GM21423 (cell line): Measurements from ENCODE around the gene SLC22A5.

Experiments used
- ATAC-seq: cut with Tn5 transposase; IDR thresholded peaks from one replicate; pipeline ENCODE4 v1.9.1; 2021; ENCODE audit warnings: mild to moderate bottlenecking, moderate library complexity; ENCODE audit not compliant: unreplicated experiment

The SLC22A5 gene

DNA sequence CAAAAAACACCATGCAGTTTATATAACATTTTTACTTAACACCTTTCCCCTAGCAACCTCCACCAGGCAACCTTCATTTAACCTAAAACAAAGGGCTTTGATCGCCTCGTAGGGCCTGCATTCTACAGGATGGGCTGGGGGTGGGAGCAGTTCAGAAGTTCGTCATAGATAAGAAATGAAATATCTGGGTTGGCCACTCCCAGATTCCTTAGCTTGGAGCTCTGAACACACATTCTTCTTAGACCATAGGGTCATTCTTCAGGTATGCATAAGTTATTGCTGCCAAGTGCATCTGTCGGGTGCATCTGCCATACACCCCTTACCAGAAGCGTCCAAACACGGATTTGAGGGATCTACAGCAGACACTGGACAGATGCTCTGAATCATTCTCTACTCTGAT is 4.3 kb upstream of the SLC22A5 start:
- no peak for ATAC-seq

DNA sequence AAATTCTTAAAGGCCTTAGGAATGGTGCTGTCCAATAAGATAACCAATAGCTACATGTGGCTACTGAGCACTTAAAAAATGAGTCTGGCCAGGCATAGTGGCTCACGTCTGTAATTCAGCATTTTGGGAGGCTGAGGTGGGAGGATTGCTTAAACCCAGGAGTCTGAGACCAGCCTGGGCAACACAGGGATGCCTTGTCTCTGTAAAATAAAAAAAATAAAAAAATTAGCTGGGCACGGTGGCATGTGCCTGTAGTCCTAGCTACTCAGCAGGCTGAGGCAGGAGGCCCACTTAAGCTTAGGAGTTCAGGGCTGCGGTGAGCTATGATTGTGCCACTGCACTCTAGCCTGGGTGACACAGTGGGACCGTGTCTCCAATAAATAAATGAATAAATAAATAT is 1.3 kb upstream of the SLC22A5 start:
- ATAC-seq, result no peak

DNA sequence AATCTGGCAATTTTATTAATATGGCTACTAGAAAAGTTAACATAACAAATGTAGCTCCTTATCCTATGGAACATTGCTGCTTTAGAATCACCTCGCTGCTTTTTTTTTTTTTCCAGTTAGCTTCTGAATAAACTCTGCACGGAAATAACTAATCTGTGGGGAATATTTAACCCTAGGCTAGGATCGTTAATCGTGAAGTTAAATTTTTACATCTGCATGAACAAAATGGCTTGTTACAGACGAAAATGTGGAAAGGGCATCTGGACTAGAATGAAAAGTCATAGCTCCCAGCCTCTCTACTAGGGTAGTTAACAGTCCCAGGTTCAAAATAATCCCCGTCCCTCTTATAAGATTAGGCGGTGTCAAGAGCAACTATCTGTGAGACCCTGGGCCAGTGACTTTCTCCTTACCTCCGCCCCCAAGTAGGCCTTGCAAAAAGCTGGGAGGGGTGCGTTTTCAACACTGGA is 470 bp upstream of the SLC22A5 start:
- no peak for ATAC-seq

DNA sequence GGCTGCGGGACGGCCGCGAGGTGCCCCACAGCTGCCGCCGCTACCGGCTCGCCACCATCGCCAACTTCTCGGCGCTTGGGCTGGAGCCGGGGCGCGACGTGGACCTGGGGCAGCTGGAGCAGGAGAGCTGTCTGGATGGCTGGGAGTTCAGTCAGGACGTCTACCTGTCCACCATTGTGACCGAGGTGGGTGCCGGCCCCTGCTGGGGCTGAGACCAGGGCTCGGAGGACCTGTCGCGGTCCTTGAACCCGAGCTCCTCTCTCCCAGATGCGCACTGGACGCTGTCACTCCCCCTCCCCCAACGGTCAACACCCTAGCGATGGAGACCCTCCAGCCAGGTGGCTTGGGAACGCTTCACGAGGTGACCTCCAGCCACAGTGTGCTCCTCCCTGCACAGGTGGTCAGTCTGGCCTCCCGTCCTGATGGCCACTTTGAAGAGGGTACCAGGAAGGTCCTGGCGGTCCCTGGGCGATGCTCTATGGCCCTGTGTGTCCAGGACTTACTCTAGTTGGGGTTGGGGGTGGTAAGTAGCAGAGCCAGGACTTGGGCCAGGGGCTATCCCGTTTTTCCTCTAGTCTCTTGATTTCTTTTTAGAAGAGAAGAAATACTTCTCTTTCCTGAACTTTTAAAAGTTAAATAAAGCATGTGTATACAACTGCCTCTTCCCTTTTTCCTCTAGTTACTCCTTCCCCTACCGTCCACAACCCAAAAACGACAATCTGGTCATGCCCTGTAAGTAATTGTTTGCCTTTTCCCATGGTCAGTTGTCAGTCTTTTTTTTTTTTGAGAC is 866 bp downstream of the SLC22A5 start:
- no peak for ATAC-seq

DNA sequence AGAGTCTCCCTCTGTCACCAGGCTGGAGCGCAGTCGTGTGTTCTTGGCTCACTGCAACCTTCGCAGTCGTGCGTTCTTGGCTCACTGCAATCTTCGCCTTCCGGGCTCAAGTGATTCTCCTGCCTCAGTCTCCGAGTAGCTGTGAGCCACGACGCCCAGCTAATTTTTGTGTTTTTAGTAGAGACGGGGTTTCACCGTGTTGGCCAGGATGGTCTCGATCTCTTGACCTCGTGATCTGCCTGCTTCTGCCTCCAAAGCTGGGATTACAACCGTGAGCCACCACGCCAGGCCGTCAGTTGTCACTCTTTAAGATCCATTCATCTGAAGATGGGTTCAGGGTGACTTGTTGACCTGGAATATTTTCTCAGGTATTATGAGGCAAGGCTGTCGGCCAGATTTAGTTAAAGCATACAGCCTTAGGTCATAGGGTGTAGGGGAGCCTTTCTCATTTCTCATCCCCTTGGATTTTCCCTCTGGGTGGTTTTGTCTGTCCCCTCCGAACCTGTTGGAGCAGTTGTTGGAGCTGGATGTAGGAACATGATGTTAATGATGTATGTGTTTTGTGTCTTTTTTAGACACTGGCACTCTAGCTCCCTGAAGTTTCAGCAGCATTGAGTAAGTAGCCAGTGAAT is 1.6 kb downstream of the SLC22A5 start:
- ATAC-seq, result no peak

DNA sequence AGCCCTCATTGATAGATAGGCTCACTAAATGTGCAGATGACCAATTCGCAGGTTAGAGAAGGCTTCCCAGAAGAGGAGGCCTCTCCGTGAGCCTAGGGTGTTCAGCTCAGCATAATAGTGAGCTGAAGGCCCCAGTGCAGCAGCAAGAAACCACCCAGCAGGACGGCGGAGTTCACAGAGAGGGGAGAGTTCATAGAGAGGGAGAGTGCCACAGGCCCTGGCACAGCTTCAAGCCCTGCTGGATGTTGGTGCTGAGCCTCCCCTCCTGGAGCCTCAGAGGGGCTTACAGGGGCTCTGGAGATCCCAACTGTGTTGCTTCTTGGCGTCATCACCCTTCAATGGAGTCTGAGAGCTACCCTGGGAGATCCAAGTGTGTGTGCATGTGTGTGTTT is 2.1 kb downstream of the SLC22A5 start:
- no peak for ATAC-seq

DNA sequence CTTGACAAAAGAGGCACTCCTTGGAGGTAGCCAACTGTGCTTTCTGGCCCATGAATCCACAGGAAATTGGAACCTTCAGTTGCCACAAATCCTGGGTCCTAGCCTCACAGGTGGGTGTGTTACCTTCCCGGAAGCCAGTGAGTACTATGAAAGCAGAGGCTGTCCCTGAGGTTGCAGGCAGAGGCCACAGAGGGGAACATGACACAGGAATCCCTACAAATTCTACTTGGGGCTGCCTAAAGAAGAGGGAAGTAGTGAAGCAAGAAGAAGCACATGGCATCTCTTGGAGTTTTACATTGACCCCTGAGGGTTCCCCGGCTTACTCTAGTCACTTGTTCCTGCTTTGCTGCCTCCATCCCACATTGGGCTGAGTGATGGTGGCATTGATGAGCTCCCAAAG is 2.6 kb downstream of the SLC22A5 start:
- ATAC-seq, result no peak

DNA sequence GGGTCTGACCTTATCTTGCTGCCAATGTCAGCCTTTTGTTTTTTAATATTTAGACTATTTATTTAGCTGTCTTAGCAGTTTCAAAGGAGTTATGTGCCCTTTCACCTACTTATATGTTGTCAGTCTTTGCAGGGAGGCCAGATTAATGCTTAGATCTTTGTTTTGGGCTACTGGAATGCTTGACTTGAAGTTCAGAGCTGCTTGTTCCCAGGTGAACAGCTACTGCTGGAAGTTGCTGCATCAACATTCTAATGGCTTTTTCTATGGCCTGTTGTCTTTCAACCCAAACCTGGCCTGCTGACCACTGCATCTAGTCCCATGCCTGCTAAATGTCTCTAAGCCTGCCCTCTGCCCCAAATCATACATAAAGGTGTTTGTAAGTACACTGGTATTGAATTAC is 3.0 kb downstream of the SLC22A5 start:
- ATAC-seq, result no peak

DNA sequence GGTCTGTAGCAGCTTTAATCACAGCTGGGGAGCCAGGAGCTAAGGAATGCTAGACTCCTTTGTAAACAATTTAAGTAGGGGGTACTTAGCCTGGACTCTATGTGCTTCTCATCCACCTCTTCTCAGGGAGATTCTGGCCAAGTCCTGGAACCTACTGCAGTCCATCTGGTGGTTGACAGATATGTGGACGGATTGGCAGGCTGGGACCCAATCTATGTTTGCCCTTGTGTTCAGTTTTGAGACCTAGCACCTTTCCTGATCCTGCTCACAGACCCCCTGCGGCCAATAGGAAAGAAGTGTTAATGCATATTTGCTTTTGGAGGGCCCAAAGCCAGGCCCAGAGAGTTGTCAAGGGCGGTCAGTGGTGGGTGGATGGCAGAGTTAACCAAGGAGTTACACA is 6.4 kb downstream of the SLC22A5 start:
- ATAC-seq, result no peak

DNA sequence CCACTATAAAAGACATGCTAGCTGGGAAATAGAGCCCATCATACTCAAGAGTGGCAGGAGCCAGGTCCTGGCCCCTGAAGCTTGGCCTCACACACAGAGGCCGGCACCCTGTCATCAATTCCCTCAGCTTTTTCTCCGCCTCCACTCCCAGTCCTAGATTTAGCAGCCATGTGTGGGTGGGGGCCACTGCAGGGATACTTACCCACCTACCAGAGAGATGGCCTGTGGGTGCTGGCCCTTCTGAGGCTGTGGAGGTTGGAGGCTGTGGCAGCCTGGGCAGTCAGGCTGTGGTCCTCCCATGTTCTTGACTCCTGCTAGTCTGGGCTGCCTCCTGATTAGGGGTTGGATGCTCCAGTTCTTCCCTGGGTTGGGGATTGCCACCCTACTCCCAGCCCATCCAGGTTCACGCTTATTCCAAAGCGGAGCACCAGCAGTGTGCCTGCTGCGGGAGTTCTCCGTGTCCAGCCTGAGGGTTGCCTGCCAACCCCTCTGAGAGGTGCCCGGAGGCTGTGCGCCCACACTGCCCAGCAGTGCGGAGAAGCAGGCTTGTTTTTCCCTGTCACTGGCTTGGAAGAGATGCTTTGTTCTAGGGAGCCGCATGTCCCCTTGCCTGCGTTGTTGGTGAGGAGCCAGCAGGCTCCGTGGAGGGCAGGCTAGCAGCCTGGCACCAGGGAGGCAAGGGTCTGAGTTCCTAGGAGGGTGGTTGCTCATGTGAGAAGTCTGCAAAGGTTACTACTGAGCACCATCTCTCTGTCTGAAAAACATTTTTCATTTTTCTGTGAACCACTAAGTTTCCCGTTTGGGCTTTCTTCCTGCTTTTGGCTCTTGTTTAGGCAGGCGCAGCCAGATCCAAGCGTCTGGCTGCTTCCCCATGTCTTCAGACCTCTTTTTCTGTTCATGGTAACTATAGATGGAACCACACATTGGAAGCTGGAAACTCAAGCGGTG is 7.5 kb downstream of the SLC22A5 start:
- ATAC-seq, result no peak

DNA sequence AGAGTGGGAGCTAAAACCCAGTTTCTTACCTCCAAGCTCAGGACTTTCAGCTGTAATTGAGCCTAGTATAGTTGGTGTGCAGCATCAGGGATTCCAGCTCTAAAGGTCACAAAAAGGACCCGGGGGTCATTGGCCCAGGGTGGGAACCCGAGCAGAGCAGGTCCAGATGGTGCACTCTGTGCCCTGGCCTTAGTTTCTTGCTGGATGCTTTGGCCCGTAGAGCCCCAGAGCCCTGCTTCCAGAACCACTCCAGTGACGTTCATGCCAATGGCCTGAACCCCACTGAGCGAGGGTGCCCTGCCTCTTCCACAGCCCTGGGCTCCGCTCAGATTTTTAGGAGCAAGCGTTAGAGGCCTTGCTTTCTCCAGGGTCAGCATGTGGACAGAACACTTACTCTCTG is 8.2 kb downstream of the SLC22A5 start:
- ATAC-seq, result no peak

DNA sequence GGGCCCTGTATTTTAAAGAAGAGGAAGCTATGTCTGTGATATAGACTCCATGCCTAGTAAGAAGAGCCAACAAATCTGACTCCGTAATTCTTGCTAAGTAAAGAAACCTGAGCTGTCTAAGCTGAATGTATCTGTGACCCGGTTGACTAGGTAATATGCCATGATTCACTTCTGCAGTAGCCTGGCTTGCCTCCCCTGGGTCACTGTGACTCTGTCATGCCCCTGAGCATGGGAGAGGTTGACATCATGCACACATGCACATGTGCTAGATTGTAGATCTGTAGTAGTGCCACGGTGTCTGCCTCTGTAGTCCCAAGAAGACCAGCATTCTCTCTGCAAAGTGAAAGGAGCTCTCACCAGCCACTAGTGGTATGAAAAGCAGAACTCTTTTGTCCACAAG is 9.1 kb downstream of the SLC22A5 start:
- no peak for ATAC-seq

DNA sequence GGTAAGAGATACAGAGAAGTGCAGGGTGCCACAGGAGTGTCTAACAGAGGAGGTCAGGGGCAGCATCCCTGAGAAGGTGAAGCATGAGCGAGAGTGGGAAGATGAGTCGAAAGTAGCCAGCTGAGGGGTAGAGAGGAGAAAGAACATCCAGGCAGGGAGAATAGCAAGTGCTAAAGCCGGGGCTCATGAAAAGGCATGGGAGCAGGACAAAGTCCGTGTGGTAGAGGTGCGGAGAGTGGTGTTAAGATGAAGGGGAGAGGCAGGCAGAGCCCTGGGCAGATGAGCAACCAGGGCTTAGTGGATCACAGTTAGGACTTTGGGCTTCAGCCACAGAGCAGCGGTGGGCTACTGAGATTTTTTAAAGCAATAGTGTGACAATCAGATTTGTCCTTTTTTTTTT is 10.5 kb downstream of the SLC22A5 start:
- ATAC-seq, result no peak

DNA sequence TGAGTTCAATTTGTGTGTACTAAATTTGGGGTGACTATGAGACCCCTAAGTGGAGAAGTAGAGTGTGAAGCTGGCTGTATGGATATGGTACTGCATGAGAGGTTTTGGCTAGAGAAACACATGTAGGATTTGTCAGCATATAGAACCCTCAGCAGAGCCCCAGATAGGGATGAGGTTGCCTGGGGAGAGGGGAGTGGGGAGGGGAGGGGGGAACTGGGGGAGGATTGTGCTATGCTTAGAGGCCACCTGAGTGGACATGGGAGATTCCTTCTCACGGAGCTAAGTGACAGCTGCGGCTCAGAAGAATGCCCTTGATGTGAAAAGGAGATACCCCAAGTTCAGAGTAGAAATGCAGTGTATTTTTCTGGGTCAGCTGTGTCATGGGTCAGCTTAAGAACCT is 11.2 kb downstream of the SLC22A5 start:
- ATAC-seq, result no peak

DNA sequence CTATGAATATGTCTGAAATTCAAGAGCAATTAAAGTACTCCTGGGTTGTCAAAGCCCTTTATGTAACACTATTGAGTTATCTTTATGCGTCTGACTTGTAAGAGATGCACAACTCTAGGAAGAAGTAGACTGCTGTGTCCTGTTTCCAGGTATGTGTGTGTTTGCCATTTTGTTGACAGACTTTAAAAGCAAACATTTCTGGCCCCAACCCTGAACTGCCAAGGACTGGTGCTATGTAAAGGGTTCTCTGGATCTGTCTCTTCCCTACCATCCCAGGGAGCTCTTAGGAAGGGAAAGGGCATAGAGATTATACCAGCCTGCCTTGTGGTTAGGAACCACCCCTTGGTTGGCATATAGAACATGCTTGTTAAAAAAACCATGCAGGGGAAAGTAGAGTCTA is 12.1 kb downstream of the SLC22A5 start:
- ATAC-seq, result no peak

DNA sequence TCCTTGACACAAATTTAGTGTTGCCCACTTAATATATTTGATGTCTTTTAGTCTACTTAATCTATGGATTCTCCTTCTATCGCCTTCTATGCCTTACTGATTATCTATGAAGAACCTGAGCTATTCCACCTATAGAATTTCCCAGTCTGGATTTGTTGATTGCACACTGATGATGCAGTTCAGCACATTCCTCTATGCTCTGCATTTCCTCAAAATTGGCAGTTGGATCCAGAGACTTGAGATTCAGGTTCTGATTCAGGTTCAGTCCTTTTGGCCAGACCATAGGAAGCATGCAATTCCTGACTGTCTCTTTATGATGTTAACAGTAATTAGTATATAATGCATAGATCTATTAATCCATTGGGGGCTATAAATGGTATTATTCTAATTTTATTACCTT is 13.8 kb downstream of the SLC22A5 start:
- ATAC-seq, result no peak

DNA sequence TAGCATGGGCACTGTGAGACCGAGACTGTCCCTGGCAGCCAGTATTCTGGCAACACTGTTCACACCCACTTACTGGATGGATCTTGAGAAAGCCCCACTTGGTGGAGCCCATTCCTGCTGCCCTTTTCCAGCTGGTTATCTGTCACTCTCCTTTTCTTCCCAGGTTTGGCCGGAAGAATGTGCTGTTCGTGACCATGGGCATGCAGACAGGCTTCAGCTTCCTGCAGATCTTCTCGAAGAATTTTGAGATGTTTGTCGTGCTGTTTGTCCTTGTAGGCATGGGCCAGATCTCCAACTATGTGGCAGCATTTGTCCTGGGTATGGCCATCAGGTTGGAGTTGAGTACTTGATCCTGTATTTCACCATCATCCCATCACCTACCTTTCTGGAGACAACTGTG is 14.5 kb downstream of the SLC22A5 start:
- ATAC-seq, result no peak

DNA sequence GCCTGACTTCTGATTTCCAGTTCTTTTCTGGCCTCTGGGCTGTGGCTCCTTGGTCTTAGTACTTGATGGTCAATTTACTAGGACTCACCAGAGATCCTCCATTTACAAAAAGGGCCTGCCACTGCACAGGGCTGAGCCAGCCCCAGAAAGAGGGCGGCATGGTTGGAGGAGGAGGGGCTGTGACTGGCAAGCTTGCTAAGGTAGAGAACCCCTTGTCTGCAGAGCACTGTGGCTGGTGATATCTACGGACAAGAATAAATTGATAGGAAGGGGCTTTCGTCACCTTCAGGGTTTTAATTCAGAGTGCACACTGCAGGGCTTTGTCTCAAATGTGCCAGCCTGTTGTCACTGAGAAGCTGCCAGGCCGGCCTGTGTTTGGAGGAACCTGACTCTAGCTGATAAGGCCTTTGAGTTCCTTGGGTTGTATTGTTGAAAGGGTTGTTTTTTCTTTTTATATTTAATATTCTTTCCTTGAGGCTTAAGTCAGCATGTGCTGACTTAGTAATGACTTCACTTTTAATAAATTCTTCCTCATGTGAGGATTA is 15.1 kb downstream of the SLC22A5 start:
- no peak for ATAC-seq

DNA sequence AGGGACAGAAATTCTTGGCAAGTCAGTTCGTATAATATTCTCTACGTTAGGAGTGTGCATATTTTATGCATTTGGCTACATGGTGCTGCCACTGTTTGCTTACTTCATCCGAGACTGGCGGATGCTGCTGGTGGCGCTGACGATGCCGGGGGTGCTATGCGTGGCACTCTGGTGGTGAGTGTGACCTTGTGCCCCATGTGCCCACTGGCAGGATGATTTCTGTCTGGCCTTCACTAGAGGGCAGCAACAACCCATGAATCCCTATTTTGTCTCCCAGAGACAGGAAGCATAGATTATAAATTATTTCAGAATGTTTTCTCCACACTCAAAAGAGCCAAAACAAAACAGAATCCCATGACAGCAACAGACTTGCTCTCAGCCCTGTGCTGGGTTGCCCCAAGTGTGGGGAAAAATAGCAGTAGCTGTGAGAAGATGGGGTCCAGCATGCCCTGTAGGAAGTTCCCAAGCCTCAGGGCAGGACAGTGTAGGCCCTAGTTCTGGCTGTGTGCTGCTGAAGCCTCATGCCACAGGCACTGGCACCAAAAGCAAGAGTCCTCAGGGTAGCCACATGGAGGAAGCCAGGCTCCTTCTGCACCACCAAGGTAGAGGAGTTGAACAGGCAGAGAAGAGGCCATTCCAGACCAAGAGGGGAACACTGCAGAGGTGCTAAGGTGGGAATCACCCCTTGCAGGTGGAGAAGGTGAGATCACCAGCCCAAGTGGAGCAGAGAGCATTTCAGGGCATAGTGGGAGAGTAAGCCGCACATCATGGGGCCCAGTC is 16.0 kb downstream of the SLC22A5 start:
- no peak for ATAC-seq

DNA sequence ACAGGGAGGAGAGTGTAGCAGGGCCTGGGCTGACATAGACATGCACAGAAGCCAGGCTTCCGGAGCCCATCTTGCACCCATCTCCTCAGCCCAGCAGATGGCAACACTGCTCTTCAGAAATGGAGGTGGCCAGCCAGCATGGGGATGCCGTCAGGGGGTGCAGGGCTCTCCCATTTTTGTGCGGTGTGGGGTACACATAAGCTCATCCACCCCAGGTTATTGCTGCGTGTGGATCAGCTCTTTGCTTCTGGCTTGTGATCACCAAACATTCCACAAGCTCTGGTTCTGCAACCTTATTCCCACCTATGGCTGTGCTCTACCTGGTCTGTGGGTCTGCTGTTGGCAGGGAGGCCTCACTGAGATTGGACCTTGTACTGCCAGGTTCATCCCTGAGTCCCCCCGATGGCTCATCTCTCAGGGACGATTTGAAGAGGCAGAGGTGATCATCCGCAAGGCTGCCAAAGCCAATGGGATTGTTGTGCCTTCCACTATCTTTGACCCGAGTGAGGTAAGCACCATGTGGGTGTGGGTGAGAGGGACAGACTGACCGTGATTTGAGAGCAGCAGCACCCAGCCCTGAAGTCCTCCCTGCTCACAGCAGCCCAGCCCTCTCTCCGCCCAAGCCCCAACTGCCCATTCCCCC is 17.3 kb downstream of the SLC22A5 start:
- peak; percentile 88 for ATAC-seq
